ENCODE results near the gene ARX.
A peak's percentile ranks its signal among the peaks of the same experiment; 100 is the strongest.

ARX gene

GRCh38 chrX:24996096-24996709, 19.6 kb downstream of the ARX start:
- no peak for TF ChIP-seq CTCF (conservative IDR thresholded peaks at IDR 0.05)
- H3K27ac ChIP-seq, result no peak overlapping the region

GRCh38 chrX:24993879-24994278, 21.9 kb downstream of the ARX start:
- TF ChIP-seq CTCF (conservative IDR thresholded peaks at IDR 0.05), result no peak
- no peak overlapping the region for H3K27ac ChIP-seq

- no peak overlapping the region for H3K27ac ChIP-seq
- TF ChIP-seq CTCF (conservative IDR thresholded peaks at IDR 0.05), result no peak
These were observed 25.2 kb downstream of the ARX start for GRCh38 chrX:24990535-24990934.

GRCh38 chrX:24988314-24988713, 27.5 kb downstream of the ARX start:
- H3K27ac ChIP-seq, result peak overlapping the region; percentile 69
- no peak for TF ChIP-seq CTCF (conservative IDR thresholded peaks at IDR 0.05)

GRCh38 chrX:24987731-24988130, 28.0 kb downstream of the ARX start:
- TF ChIP-seq CTCF (conservative IDR thresholded peaks at IDR 0.05), result no peak
- H3K27ac ChIP-seq, result peak overlapping the region; percentile 69

- no peak overlapping the region for H3K27ac ChIP-seq
- TF ChIP-seq CTCF (conservative IDR thresholded peaks at IDR 0.05), result no peak
These were observed 30.6 kb downstream of the ARX start for GRCh38 chrX:24985120-24985519.

GRCh38 chrX:24983931-24984330, 31.8 kb downstream of the ARX start:
- no peak for TF ChIP-seq CTCF (conservative IDR thresholded peaks at IDR 0.05)
- H3K27ac ChIP-seq, result no peak overlapping the region
